Activated CD4-positive, alpha-beta memory T cell treated with anti-CD3 and anti-CD28 coated beads, Interleukin-2, amount 10 ng/mL, durations not matched to agents 7 days and 5 days (primary cell): ENCODE data around the gene TBC1D16. TPM values are rescaled to one million over a fixed set of nuclear protein-coding genes. Genes with fewer than 3 reads are reported as not detected.

Experiments
- CTCF ChIA-PET: fragments of 350-600 bp; sonication (Branson Sonifier 250); formaldehyde crosslinking; loops from one replicate; lab custom pipeline; 2021; ENCODE audit warnings: antibody characterized with exemption, inconsistent platforms; lab: Charles Lee
- POLR2A ChIA-PET: fragments of 350-600 bp; sonication (Branson Sonifier 250); formaldehyde crosslinking; loops from one replicate; lab custom pipeline; 2021; ENCODE audit warnings: antibody characterized with exemption; lab: Charles Lee
- DNase-seq: peaks from one replicate; pipeline ENCODE4 v3.0.0-alpha.2; 2020
- H3K27ac Mint-ChIP-seq: one replicate; pipeline ENCODE4 v1.8.0; 2021; ENCODE audit warnings: mild to moderate bottlenecking, mixed read lengths
- H3K27me3 Mint-ChIP-seq: one replicate; pipeline ENCODE4 v1.8.0; 2021; ENCODE audit warnings: mixed read lengths
- H3K36me3 Mint-ChIP-seq: one replicate; pipeline ENCODE4 v1.8.0; 2021; ENCODE audit warnings: low read depth, mixed read lengths
- H3K4me1 Mint-ChIP-seq: one replicate; pipeline ENCODE4 v1.8.0; 2021; ENCODE audit warnings: mixed read lengths
- H3K4me3 Mint-ChIP-seq: one replicate; pipeline ENCODE4 v1.8.0; 2021; ENCODE audit warnings: mild to moderate bottlenecking, mixed read lengths
- H3K9me3 Mint-ChIP-seq: one replicate; pipeline ENCODE4 v1.8.0; 2021; ENCODE audit warnings: mixed read lengths
- total RNA-seq, 2 experiments: library from RNA; stranded (reverse); gene quantifications; one replicate each; pipeline ENCODE4 v1.2.3, GENCODE V29; 2021

The TBC1D16 gene
- total RNA-seq, 2 experiments from 2014 or later = 0.63 TPM

GRCh38 chr17:79917902-79918484 lies 117.7 kb downstream of the TBC1D16 start:
- DNase-seq = no peak
- Mint-ChIP-seq H3K9me3 (no peaks in the 10 kb centered on the region), H3K36me3 (no peaks in the 10 kb centered on the region), H3K27me3 (peaks cover 2% of the 10 kb centered on the region), H3K27ac (no peak overlapping the region), H3K4me3 (no peak overlapping the region), H3K4me1 (peaks cover 9% of the 10 kb centered on the region)
- CTCF ChIA-PET = no interaction called here
- POLR2A ChIA-PET = no interaction called here

GRCh38 chr17:79916991-79917901 lies 118.4 kb downstream of the TBC1D16 start:
- Mint-ChIP-seq H3K27me3 (peaks cover 2% of the 10 kb centered on the region), H3K4me1 (peaks cover 6% of the 10 kb centered on the region), H3K27ac (no peak overlapping the region), H3K9me3 (no peaks in the 10 kb centered on the region), H3K4me3 (no peak overlapping the region), H3K36me3 (no peaks in the 10 kb centered on the region)
- no peak for DNase-seq
- POLR2A ChIA-PET = no interaction called here
- CTCF ChIA-PET = interaction anchor here (1.7 kb wide), 1 partner anchor 171 kb away, joined by 5 read pairs; no protein-coding TSS in a partner anchor

GRCh38 chr17:79916506-79916905 lies 119.2 kb downstream of the TBC1D16 start:
- Mint-ChIP-seq H3K27ac (no peak overlapping the region), H3K4me1 (peaks cover 2% of the 10 kb centered on the region), H3K9me3 (no peaks in the 10 kb centered on the region), H3K4me3 (no peak overlapping the region), H3K27me3 (peaks cover 3% of the 10 kb centered on the region), H3K36me3 (no peaks in the 10 kb centered on the region)
- POLR2A ChIA-PET = no interaction called here
- no peak for DNase-seq
- CTCF ChIA-PET = interaction anchor here (1.0 to 1.7 kb wide), 2 partner anchors 77 to 171 kb away, joined by 3 to 5 read pairs; partner anchors contain the start of gene CBX4

- Mint-ChIP-seq H3K4me1 (no peaks in the 10 kb centered on the region), H3K27ac (no peak overlapping the region), H3K27me3 (peaks cover 3% of the 10 kb centered on the region), H3K9me3 (no peaks in the 10 kb centered on the region), H3K36me3 (no peaks in the 10 kb centered on the region), H3K4me3 (no peak overlapping the region)
- ChIA-PET CTCF (interaction anchor here (1.0 to 1.7 kb wide), 2 partner anchors 76 to 170 kb away, joined by 3 to 5 read pairs; partner anchors contain the start of gene CBX4), POLR2A (no interaction called here)
- no peak for DNase-seq
These were observed 119.7 kb downstream of the TBC1D16 start for GRCh38 chr17:79915850-79916430.

- Mint-ChIP-seq H3K4me3 (no peak overlapping the region), H3K36me3 (no peaks in the 10 kb centered on the region), H3K9me3 (no peaks in the 10 kb centered on the region), H3K27ac (no peak overlapping the region), H3K27me3 (peaks cover 9% of the 10 kb centered on the region), H3K4me1 (no peaks in the 10 kb centered on the region)
- POLR2A ChIA-PET = no interaction called here
- DNase-seq = no peak
- CTCF ChIA-PET = interaction anchor here (1.0 to 1.7 kb wide), 2 partner anchors 75 to 169 kb away, joined by 3 to 5 read pairs; partner anchors contain the start of gene CBX4
These were observed 120.6 kb downstream of the TBC1D16 start for GRCh38 chr17:79914813-79915740.

- no peak for DNase-seq
- Mint-ChIP-seq H3K27me3 (peaks cover 12% of the 10 kb centered on the region), H3K27ac (no peak overlapping the region), H3K4me1 (no peaks in the 10 kb centered on the region), H3K36me3 (no peaks in the 10 kb centered on the region), H3K9me3 (no peaks in the 10 kb centered on the region), H3K4me3 (no peak overlapping the region)
- ChIA-PET CTCF (no interaction called here), POLR2A (no interaction called here)
These were observed 121.5 kb downstream of the TBC1D16 start for GRCh38 chr17:79913896-79914812.

GRCh38 chr17:79913451-79913850 lies 122.2 kb downstream of the TBC1D16 start:
- Mint-ChIP-seq H3K36me3 (no peaks in the 10 kb centered on the region), H3K27me3 (peaks cover 11% of the 10 kb centered on the region), H3K9me3 (no peaks in the 10 kb centered on the region), H3K4me1 (no peaks in the 10 kb centered on the region), H3K27ac (no peak overlapping the region), H3K4me3 (no peak overlapping the region)
- CTCF ChIA-PET = no interaction called here
- POLR2A ChIA-PET = no interaction called here
- no peak for DNase-seq

- H3K36me3 Mint-ChIP-seq = no peaks in the 10 kb centered on the region
- CTCF ChIA-PET = no interaction called here
- POLR2A ChIA-PET = no interaction called here
- H3K4me1 Mint-ChIP-seq = no peaks in the 10 kb centered on the region
- H3K27me3 Mint-ChIP-seq = peaks cover 14% of the 10 kb centered on the region
- no peak overlapping the region for H3K27ac Mint-ChIP-seq
- no peaks in the 10 kb centered on the region for H3K9me3 Mint-ChIP-seq
- no peak for DNase-seq
- no peak overlapping the region for H3K4me3 Mint-ChIP-seq
These were observed 122.9 kb downstream of the TBC1D16 start for GRCh38 chr17:79912552-79913330.

- no peak for DNase-seq
- no peak overlapping the region for H3K27ac Mint-ChIP-seq
- no peaks in the 10 kb centered on the region for H3K36me3 Mint-ChIP-seq
- ChIA-PET POLR2A (no interaction called here), CTCF (no interaction called here)
- H3K4me3 Mint-ChIP-seq = no peak overlapping the region
- peaks cover 14% of the 10 kb centered on the region for H3K27me3 Mint-ChIP-seq
- no peaks in the 10 kb centered on the region for H3K4me1 Mint-ChIP-seq
- H3K9me3 Mint-ChIP-seq = no peaks in the 10 kb centered on the region
These were observed 124.0 kb downstream of the TBC1D16 start for GRCh38 chr17:79911430-79912399.

- DNase-seq = no peak
- ChIA-PET CTCF (no interaction called here), POLR2A (no interaction called here)
- Mint-ChIP-seq H3K9me3 (no peaks in the 10 kb centered on the region), H3K4me1 (no peaks in the 10 kb centered on the region), H3K27ac (no peak overlapping the region), H3K36me3 (no peaks in the 10 kb centered on the region), H3K27me3 (peaks cover 14% of the 10 kb centered on the region), H3K4me3 (no peak overlapping the region)
These were observed 124.7 kb downstream of the TBC1D16 start for GRCh38 chr17:79910985-79911361.
